GM12874 (cell line): ENCODE data around the gene MEIKIN.

Source experiments
- TF ChIP-seq, protein P1 (sequence below): IDR thresholded peaks from 2 replicates; pipeline ENCODE4 v1.5.1; 2011; ENCODE audit warnings: low read depth, mild to moderate bottlenecking, control low read depth, low read length, moderate library complexity; ENCODE audit not compliant: insufficient read depth

Gene MEIKIN

GRCh38 chr5:131814990-131815389, 130.5 kb downstream of the MEIKIN start:
- TF ChIP-seq, protein P1, sequence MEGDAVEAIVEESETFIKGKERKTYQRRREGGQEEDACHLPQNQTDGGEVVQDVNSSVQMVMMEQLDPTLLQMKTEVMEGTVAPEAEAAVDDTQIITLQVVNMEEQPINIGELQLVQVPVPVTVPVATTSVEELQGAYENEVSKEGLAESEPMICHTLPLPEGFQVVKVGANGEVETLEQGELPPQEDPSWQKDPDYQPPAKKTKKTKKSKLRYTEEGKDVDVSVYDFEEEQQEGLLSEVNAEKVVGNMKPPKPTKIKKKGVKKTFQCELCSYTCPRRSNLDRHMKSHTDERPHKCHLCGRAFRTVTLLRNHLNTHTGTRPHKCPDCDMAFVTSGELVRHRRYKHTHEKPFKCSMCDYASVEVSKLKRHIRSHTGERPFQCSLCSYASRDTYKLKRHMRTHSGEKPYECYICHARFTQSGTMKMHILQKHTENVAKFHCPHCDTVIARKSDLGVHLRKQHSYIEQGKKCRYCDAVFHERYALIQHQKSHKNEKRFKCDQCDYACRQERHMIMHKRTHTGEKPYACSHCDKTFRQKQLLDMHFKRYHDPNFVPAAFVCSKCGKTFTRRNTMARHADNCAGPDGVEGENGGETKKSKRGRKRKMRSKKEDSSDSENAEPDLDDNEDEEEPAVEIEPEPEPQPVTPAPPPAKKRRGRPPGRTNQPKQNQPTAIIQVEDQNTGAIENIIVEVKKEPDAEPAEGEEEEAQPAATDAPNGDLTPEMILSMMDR: no peak

DNA sequence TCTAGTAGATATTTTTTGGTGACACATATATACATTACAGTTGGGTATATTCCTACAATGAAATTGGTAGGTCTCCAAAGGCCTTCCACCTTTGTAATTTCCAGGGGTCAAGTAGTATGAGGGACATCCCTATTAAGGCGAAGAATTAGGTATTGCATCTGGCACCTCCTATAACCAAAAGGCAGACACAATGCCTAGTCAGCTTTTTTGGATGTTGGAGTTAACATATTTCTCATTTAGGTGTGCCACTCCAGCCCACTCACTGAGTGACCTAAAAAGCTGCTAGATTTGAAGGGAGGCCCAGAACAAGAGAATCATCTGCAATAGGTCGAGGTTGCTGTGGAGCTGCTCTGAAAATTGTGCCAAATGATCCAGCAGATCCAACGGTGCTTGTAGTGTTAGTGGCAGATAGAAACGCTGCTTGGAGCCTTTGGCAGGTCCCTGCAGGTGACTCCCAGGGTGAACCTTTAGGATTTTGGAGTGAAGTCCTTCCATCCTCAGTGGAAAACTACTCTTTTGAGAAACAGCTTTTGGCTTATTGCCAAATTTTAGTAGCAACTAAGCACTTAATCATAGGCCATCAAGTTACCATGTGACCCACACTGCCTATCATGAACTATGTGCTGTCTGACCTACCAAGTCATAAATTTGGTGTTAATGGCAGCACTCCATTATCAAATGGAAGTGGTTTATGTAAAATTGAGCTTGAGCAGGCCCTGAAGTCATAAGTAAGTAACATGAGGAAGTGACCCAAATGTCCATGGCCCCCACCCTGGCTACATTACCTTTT, 132.9 kb downstream of the MEIKIN start:
- TF ChIP-seq, protein P1: no peak

DNA sequence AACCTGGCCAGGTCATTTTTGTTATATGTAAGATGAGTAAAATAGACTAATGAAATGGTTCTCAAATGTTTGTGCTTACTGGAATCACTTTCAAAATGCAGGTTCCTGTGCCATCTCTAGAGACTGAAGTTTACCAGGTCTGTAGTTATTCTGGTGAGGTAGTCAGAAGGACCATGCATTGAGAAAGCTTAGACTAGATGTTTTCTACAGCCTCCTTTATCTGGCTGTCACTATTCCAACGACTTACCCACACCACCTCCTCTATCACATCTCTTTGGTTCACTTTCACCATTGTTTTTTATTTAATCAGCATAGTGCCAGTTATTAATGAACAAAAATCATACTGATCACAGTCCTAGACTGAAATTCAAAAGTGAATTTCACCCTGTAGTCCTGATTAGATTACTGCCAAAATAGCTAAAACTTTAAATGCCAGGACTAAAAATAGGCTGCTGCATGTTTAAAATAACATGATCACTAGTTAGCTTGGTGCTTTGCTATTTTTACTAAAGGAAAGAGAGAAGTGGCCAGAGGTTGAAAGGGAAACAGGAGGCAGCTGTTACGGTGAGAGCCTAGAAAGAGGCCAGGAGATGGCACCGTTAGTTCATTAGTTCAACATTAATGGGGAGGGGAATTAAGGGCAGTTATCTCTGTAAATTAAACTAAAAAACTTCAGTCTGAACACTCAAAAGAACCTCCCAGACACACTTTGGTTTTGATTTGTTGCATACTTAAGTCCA, 134.8 kb downstream of the MEIKIN start:
- TF ChIP-seq, protein P1: peak; percentile 22; the same call in 1 of the 2 replicates

GRCh38 chr5:131796793-131797693, 148.4 kb downstream of the MEIKIN start, which contains the start of gene FNIP1:
TSS of gene FNIP1 (minus strand) at chr5:131797017. CDS start at chr5:131796921, 96 bp downstream.
- TF ChIP-seq, protein P1: no peak

- TF ChIP-seq, protein P1: no peak
Measured at GRCh38 chr5:131795879-131796792, 149.3 kb downstream of the MEIKIN start.

DNA sequence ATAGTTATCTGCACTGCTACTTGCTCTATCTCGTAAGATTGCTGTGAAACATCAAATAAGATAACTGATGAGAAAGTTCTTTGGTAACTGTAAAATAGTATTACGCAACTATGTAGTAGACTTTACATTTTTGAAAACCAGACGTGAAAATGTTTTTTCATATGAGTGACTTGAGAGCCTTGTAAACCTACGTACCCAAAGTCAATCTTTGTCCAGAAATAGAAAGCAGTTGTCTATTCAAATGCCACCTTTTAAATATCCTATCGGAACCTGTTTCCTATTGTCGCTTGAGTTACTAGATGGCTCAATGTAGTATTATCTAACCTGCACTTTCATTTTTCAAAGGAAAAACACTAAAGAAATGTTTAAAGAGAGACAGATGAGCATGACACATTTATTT, 150.2 kb downstream of the MEIKIN start:
- TF ChIP-seq, protein P1: no peak
